Measurements from ENCODE around the gene ING3. TPM values are rescaled to one million over a fixed set of nuclear protein-coding genes. Genes with fewer than 3 reads are reported as not detected.

Gene ING3
- total RNA-seq, 1 experiment from 2014 or later, result 17.4 TPM

DNA sequence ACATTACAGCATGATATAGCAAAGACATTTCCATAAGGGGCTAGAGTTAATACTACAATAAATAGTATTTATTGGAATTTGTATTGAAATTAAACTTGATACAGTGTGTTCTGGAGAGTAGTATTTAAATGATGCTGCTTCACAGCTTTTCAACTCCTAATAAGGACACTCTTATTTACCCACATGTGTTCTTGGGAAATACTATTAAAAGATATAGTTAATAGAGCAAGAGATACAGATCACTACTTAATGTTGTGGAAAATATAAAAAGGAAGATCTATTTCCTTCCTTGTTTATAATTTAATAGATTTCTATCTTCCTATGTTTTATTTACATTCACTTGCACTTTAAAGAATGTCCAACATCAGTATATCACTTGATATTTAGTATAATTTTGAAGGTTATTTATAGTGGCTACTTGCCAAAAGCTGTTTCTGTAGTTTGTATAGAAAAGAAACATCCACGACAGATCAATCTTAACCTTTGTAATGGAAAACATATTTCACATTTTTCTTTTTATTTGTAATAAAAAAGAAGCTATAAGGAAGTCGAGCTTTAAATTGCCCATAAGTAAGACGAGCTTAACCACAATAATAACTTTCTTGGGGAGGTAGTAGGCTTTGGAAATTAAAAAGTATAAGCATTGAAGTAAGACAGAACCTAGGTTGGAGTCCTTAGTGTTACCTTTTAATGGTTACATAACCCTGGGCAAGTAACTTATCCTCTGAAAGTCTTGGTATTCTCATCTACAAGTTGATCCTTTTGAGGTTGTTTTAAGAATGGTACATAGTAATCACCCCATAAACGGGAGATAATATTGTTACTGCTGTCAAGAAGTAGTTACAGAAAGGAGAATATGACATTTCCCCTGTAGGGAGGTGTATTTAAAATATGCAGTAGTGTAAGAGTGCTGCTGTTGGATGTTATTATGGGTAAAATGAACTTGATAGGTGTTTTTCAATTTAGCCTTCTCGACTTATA, 70.7 kb downstream of the ING3 start:
- DNase-seq (ENCODE audit: extremely low read depth, low read depth), result no peak

DNA sequence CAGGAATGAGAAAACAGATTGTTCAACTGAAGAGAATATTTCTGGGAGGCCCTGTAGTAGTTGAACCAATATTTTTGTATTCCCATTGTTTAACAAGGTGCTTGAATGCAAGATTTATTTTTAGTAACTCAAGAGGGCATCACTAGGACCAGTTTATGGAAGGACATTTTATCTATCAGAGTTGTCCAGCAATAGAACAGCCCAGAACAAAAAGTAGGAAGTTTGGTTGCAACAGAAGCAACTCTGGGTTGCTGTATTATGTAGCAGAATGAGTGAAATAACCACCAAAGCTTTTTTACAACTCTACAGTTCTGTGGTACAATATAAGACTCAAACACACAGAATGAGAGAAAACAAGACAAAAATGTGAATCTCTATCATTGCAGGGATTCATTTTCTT, 72.6 kb downstream of the ING3 start:
- DNase-seq (ENCODE audit: extremely low read depth, low read depth), result no peak

DNA sequence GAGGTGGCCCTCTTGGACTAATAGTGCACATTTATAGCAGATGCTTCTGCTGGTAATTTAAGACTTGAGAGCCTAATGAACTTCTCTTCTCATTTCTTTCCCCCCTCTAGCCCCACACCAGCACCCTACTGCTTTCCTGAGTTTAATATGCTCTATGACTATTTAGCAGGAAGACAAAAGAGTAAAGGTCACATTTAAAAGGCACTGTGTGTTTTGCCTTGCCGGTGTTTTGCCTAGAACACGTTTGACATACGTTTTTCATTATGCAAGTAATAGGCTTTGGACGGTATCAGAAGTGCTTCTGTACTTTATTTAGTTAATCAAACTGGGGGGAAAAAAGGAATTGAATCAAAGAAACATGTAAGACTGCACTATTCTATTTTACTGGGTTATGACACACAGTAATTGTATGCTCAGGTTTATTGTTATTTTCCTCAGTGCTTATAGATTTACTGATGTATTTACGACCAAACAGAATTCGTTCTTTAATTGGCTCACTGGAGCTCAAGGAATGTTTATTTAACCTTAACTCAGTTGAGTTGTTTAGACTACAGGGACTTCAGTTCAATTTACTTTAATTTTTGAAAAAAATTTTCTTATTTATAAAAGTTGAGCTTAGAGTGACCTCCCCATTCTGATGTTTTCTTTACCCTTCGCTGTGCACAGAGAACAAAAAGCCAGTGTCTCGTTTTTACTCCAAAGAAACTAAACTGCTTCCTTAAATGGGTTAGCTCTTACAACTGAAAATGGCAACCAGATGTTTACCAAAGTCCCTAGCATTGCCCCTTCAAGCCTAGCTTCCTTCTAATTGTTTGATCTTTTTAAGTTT, 73.3 kb downstream of the ING3 start:
- DNase-seq (ENCODE audit: extremely low read depth, low read depth), result no peak

DNA sequence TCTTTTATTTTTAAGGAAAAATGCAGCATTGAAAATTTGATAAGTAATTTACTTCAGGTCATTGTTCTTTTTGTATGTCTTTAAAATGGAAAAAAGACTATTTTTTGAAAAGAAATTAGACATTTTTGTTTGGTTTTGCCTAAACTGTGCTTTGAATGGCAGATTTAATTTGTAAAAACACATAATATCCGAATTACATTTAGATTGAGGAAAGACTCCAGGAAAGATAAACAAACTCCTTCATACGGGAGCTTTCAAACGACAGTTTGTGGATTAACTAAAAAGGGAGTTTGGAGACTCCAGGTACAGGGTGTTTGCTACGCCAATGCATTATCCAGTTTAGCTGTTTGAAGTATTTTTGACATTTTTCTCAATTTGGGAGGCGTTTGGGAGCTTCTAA, 74.0 kb downstream of the ING3 start:
- DNase-seq (ENCODE audit: extremely low read depth, low read depth), result no peak

DNA sequence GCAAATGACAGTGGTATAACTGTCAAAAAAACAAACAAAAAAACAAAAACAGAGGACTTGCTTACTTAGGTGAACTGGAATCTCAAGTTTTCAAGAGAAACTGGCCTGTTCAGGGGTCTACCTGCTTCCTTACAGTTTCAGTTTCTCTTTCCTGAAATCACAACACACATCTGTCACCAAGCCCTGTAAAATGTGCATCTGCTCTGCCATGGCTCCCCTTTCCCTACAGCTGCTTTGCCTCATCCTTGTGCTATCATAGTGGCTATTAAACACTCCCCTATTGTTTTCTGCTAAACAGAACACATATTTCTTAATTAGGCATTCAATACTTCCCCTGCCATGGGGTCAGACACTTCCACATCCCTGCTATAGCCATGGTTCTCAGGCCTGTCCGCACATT, 75.6 kb downstream of the ING3 start:
- DNase-seq (ENCODE audit: extremely low read depth, low read depth), result no peak

DNA sequence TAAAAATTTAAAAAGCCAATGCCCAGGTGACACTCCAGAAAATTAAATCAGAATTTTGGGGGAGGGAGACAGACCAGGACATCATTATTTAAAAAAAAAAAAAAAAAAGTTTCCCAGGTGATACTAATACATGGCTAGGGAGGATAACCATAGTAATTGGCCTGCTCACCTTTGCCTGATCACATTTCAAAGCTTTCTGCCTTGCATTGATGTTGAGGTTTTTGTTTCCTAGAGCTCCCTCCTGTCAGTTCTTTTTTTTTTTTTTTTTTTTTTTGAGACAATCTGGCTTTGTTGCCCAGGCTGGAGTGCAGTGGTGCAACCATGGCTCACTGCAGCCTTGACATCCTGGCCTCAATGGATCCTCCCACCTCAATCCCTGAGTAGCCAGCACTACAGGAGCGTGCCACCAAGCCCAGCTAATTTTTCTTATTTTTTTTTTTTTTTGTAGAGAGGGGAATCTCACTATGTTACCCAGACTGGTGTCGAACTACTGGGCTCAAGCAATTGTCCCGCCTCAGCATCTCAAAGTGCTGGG, 76.1 kb downstream of the ING3 start:
- no peak for DNase-seq (ENCODE audit: extremely low read depth, low read depth)

Small RNA genes within 50 kb of the gene (small RNA-seq; reads per million reads assigned to genes)
- 0 reads per million in 2 experiments for gene RNA5SP240

Other genes with a start within 250 kb of the ING3 start
- gene TSPAN12, start 92.6 kb upstream of the ING3 start, total RNA-seq (2014; rRNA removed; shearing (Covaris generic)), result 9.1 and 9.6 TPM in 2 replicates
- gene CPED1, start 37.9 kb downstream of the ING3 start, total RNA-seq (2014; rRNA removed; shearing (Covaris generic)), result 14.8 and 17.0 TPM in 2 replicates